Stimulated activated CD8-positive, alpha-beta memory T cell treated with anti-CD3 and anti-CD28 coated beads, Interleukin-4, amount 100 ng/mL, for 4 hours (primary cell): ENCODE results near the gene RGS7.
"Not testable (repeated sequence)": the region's sequence is repeated elsewhere in the genome, so short reads cannot be mapped to it uniquely, and the experiment has no call there.

Source experiments
- DNase-seq, 2 donors: peaks; one replicate each; pipeline ENCODE4 v3.0.0-alpha.2; 2020; ENCODE audit warnings: low read depth in 2 of 2, low spot score in 1 of 2

RGS7 gene

DNA sequence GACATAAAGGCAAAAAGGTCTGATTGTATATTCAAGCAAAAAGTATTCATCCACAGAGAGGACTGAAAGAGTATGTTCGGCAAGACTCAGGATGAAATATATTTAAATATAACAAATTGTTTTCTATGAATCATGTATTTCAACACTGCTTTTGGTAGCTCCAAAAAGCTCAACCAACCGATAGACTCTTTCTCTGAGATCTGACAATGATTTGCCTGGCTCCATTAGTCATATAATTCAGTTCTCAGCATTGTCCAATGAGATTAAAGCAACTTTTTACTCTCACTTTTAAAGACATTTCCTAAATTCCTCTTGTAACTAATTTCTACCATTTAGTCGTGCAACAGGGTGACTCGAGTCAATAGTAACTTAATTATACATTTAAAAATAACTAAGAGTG is 426.0 kb downstream of the RGS7 start:
- DNase-seq = no peak

DNA sequence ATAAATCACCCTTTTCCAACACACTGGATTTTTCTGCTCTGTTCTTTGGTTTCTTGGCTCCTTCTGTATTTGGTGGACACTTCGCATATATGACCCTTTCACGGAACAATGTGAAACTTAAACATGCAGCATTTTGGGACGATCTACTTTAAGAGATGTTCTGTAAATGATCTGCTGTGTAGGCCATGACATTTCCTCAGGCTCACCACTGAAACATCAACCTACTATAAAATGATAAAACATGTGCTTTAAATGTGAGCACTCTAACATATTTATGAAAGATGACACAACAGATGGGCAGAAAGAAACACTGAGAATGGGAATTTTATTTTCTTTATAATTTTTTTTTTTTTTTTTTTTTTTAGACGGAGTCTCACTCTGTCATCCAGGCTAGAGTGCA is 428.7 kb downstream of the RGS7 start:
- DNase-seq = no peak

DNA sequence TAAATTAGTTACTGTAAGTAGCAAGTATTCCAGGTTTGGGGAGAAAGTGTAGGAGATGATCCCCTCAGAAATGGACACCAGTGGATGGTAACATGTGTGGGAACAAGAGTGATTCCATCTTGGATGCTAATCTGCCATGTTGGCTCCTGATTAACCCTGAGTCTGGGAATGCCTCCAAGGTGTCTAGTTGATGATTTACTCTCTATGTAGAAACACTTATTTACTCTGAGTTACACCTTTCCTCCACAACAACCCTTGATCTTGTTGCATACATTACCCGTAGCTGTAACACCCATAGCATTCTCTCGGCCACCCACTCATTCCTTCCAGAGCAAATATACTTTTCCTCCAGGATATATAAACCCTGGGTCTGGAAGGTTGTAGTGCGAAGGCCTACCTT is 429.2 kb downstream of the RGS7 start:
- DNase-seq = no peak

DNA sequence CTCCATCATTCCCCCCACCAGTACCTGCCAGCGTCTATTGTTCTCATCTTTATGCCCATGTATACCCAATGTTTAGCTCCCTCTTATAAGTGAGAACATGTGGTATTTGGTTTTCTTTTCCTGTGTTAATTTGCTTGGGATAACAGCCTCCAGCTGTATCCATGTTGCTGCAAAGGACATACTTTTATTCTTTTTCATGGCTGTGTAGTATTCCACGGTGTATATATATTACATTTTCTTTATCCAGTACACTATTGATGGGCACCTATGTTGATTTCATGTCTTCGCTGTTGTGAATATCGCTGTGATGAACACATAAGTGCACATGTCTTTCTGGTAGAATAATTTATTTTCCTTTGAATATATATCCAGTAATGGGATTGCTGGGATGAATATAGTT is 431.7 kb downstream of the RGS7 start:
- DNase-seq = no peak

DNA sequence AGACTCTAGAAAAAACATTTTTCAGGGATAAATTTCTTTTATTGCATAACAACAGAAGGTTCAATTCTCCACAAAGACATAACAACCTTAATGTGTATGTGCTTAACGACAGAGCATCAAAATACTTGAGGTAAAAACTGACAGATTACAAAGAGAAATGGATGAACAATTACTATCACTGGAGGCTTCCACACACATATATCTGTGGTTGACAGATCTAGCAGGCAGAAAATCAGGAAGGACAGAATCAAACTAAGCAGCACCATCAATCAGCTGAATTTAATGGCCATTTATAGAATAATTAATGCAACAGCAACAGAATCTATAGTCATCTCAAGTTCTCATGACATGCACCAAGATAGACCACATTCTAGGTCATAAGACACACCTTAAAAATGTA is 439.0 kb downstream of the RGS7 start:
- DNase-seq = no peak

DNA sequence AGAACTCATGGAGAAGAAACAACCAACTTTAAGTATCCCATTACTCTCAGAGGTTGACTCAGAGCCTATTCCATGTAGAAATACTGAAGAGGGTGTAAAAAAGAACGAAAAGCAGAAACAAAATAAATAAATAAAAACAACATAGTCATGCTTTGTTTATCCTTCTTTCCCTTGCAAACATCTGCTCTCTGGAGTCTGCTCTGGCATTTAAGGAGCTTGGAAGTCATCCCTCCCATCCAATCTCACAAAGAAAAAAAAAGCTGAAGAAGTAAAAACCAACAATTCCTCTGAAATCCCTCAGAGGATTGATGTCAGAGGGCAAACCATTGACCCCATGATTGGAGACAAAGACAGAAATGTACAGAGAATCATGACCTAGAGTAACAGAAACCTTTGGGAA is 442.5 kb downstream of the RGS7 start:
- no peak for DNase-seq

DNA sequence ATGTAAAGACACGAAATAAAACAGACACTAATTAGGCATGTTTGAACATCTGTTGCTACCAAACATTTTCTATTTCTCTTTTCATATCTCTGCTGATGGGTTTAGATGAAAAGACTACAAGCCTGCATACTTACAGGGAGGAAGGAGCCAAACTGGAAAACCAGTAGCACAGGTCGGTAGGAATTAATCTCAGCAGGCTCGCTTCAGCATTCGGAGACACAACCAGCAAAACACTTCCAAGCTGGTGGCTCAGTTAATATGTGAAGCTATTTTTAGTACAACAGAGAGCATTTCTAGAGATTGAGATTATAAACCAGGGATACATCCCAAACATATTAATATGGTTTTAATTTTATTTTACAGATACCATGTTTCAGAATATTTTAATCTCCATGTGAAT is 444.2 kb downstream of the RGS7 start:
- DNase-seq = no peak

DNA sequence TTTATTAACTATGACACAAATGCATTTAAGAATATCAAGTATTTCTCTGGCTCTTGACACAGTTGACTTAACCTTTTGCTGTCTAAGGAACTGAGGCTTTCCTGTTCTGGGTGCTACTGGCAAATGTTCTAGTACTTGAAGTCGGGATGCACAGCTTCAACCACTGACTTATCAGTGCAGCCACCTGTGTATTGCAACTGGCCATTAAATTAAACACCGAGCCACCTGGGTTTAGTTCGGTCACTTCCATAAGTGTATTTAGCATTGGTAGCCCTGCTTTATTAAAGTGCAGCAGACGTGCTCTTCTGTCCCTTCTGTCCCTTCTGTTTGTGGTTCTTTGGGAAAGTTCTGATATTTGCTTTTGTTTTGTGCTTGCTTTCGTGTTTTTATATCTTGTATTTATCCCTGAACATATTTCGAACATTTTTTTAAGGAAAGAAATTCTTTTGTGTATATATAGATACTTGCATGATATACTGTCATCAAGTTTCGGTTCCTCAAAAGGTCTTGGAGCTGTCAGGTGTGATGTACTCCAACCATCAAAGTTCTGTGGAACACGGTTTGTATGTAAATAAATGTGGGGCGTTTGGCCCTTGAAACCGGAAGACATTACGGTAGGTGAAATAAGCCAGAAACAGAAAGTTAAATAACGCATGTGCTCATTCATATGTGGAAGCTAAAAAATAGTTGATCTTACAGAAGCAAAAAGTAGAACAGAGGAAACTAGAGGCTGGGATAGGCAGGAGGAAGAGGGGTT is 447.1 kb downstream of the RGS7 start:
- DNase-seq = no peak

DNA sequence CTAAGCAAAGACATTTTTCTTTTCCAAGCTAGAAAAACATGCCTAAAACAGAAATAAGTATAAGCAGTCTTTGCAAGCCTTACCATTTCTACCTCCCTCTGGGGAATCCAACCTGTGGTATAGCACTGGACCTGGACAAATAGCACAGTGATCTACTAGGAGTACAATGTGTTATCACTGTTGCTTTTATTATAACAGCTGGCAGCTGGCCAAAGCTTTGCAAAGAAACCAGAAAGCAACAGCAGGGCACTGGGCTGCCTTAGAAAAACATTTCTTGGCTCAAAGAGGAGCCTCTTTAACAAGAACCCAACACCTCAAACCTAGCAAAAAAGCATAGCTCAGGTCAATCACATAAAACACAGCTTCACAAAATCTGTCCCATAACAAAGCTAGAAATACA is 450.5 kb downstream of the RGS7 start:
- DNase-seq = no peak

DNA sequence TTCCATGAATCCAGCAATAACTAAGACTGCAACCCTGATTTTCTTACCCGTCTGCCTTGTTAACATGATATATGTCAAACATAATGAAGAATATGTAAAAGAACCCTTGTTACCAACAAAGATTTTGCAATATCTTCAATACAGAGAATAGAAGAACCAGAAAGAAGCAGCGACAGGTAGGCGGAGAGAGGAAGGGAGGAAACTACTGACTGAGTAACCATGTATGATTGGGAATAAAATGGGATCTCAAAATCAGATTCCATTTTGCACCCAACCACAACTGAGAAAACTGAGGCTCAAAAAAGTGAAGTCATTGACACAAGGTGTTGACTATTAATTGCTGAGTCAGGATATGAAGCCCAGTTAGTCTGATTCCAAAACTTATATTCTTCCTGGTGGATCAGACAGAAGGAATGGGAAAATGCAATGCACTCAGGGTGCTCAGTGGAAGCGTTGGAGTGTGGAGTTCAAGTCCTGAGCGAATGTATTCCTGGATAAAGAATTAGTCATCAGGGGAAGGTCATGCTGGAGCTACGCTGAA is 451.7 kb downstream of the RGS7 start:
- no peak for DNase-seq

DNA sequence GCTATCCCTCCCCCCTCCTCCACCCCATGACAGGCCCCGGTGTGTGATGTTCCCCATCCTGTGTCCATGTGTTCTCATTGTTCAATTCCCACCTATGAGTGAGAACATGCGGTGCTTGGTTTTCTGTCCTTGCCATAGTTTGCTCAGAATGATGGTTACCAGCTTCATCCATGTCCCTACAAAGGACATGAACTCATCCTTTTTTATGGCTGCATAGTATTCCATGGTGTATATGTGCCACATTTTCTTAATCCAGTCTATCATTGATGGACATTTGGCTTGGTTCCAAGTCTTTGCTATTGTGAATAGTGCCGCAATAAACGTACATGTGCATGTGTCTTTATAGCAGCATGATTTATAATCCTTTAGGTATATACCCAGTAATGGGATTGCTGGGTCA is 461.6 kb downstream of the RGS7 start:
- DNase-seq = not testable (repeated sequence)

DNA sequence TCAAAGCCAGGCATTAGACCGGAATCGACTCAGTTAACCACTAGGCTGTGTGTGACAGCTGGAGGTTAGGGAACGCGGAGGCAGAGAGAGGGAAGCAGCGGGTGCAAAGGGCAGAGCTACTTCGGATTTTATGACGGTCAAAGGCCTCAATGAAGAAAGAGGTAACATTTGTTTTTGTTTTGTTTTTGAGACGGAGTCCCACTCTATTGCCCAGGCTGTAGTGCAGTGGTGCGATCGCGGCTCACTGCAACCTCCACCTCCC is 468.3 kb downstream of the RGS7 start:
- DNase-seq = no peak

DNA sequence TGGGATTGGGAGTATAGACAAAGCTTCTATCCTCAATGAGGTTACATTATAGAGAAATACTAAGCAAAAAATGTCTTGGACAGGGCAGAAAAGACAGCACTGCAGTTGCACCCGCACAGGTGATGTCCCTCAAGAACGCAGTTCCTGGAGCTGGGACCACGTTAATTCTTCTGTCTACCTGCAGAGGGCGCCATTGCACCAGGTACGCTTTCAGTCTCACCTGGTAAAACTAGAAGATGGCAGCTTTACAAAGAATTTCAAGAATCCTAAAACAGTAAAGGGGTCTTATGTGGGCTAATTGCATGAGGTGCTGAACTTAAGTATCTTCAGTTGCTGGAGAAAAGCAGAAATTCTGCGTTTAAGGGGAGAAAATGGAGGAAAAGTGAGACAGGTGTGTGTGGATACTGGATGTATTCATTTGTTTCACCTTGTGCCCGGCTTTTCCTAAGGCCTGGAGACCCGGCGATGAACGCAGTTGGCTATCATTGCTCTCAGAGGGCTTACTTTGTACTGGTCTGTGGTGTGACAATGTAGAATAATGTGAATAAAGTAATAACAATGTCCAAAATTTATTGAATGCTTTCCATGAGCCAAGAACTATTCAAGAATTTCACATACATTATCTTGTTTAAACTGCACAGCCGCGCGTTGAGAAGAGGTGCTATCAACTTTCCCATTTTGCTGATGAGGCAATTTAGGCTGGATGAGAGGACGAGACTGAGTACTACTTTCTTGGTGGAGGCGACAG is 468.8 kb downstream of the RGS7 start:
- DNase-seq = no peak

DNA sequence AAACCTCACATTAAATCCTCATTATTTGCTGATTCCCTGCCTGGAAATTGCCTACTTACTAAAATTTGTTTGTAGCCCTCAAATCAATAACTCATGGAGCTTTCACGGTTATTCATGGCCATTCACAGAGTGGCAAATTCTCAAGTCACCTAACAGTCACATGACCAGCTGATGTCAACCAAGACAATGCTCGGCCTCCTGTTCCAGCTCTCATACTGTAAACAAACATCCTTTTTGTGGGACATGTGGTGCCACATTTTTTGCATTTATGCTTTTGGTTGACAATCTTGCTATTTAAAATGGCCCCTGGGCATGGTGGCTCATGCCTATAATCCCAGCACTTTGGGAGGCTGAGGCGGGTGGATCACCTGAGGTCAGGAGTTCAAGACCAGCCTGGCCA is 473.5 kb downstream of the RGS7 start:
- DNase-seq = no peak

DNA sequence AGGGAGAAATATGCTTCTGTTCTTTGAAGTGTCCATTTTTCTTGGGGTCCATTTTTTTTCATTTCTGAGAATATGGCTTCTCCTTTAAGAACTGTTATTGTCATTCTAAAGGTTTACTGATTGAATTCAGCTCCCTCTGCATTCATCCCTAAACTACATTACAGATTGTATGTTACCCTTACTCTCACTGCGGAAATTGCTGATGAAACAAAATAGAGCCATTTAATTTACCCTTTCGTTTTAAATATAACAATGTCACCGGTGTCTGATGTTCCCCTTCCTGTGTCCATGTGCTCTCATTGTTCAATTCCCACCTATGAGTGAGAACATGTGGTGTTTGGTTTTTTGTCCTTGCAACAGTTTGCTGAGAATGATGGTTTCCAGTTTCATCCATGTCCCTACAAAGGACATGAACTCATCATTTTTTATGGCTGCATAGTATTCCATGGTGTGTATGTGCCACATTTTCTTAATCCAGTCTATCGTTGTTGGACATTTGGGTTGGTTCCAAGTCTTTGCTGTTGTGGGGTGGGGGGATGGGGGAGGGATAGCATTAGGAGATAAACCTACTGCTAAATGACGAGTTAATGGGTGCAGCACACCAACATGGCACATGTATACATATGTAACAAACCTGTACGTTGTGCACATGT is 474.2 kb downstream of the RGS7 start:
- not testable (repeated sequence) for DNase-seq

DNA sequence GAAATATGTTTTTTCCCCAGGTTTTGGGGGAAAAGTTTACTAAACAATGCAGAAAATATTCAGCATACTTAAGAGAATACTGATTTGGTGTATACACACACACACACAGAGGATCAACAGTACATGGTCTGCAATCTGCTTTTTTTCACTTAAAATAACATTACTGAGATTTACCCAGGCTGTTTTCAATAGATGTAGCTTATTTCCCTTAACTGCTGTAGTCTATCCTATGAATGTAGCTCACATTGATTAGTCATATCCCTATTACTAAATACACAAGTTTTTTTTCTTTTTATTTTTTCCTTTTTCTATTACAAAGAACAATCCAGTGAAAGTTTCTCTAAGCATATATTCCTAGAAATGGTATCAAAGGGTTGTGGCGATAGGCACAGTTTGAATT is 478.4 kb downstream of the RGS7 start:
- no peak for DNase-seq

DNA sequence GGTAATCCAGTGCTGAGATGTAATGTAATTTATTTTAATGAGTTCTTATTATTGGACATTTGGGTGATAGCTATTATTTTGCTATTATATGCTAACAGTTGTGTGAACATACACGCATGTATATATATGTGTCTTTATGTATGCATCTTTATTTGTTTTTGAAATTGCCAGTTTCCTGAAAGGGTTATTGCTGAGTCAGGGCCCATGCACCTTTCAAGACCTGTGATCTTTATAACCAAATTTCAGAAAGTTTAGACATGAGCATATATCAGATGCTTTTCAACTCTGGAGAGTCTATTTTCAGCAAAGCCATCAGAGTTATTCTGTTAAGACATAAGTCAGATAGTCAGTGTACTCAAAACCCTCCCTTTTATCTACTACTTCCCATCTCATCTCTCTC is 479.4 kb downstream of the RGS7 start:
- no peak for DNase-seq

DNA sequence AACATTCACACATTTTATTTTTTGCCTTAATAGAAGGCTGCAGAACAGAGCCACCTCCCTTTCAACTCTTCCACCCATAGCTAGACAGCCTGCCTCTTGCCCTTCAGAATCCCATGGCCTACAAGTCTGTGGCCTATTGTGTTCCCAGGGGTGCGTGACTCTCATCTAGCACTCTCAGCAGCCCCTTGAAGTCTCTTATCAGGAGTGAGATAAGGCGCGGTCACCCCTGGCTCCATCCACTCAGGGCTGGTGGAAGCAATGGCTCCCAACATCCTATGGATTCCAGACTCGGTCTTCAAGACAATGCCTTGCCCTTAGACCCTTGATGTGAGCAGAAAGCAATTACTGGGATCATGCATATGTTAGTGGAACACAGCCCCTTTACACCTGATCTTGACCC is 480.9 kb downstream of the RGS7 start:
- DNase-seq = no peak

DNA sequence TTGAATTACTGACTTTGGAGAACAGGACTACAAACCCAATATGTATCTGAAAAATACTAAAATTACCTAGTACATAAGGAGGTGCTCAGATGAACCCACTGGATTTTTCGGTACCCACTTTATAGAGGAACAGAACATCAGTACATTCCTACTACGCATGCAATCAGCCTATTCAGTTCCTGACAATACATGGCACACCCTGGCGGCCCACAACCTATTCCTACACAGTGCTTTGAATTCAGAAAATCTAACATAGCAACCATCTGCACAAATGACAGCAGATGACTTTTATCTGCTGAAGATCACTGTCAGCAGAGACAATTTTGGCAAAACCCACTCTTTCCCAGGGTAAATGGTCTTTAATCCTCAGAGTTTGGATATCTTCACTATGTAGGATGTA is 487.9 kb downstream of the RGS7 start:
- no peak for DNase-seq

DNA sequence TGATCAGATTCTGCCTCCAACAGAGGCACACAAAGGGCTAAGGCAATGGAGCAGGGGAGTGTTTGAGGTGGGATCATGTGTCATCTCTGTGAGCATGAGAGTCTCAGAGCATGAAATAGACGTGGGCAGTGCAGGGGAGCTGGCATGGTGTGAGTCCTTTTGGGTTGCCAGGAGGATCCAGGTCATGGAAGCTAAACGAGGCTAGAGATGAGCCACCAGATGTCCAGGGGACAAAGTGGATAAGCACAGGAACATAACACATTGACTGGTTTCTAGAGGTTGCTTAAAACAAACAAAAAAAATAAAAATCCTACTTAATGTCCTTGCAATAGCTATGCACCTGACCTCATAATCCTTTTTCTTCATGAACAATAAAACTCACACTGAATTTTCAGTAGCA is 490.3 kb downstream of the RGS7 start:
- DNase-seq = no peak

DNA sequence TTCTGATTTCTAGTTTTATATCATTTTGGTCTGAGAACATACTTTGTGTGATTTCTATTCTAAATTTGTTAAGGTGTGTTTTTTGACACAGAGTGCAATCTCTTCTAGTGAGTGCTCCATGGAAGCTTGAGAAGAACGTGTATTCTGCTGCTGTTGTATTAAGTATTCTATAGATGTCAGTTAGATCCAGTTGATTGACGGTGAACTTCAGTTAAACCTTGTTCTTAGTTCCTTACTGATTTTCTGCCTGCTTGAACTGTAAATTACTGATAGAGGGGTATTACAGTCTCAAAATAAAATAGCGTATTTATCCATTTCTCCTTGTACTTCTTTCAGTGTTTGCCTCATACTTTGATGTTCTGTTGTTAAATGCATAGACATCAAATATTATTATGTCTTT is 497.0 kb downstream of the RGS7 start:
- DNase-seq = no peak

DNA sequence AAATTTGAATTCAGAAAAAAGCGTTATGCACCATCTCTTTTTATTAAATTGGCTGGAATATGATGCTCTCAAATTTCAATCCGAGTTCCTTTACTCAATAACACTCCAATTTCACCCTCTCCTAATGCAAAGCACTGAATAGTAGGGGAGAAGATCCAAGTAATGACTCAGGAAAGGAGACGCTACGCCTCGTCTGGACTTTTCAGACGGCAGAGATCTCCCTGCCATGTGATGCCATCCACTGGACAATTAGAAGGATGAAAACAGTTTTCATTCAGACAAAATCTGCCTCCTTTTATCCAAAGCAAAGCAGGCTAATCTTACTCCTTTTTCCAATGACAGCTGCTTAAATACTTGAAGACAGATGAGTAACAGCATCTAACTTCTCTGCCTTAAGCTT is 502.6 kb downstream of the RGS7 start:
- no peak for DNase-seq
